NCI-H1105 treated with DMSO at 0.1 percent for 48 hours (cell line): ENCODE data around the gene HS3ST3B1.

ENCODE experiments used
- DNase-seq: peaks from one replicate; lab custom pipeline; 2025; lab: John Stamatoyannopoulos, UW

The HS3ST3B1 gene

GRCh38 chr17:14321476-14321949, 20.6 kb downstream of the HS3ST3B1 start:
- DNase-seq = peak; percentile 83

- no peak for DNase-seq
Measured at GRCh38 chr17:14321980-14322776, 21.3 kb downstream of the HS3ST3B1 start.

- no peak for DNase-seq
Measured at GRCh38 chr17:14323522-14323981, 22.7 kb downstream of the HS3ST3B1 start.

GRCh38 chr17:14325618-14326167, 24.8 kb downstream of the HS3ST3B1 start:
- DNase-seq = no peak

GRCh38 chr17:14329900-14330491, 29.1 kb downstream of the HS3ST3B1 start:
- no peak for DNase-seq

GRCh38 chr17:14330492-14330962, 29.6 kb downstream of the HS3ST3B1 start:
- DNase-seq = no peak

- no peak for DNase-seq
Measured at GRCh38 chr17:14331225-14331981, 30.5 kb downstream of the HS3ST3B1 start.

GRCh38 chr17:14331982-14332298, 31.1 kb downstream of the HS3ST3B1 start:
- DNase-seq = no peak

GRCh38 chr17:14332331-14332730, 31.4 kb downstream of the HS3ST3B1 start:
- no peak for DNase-seq

GRCh38 chr17:14333506-14333905, 32.6 kb downstream of the HS3ST3B1 start:
- DNase-seq = no peak

GRCh38 chr17:14334276-14334840, 33.5 kb downstream of the HS3ST3B1 start:
- no peak for DNase-seq

- no peak for DNase-seq
Measured at GRCh38 chr17:14334919-14335318, 34.0 kb downstream of the HS3ST3B1 start.

- DNase-seq = no peak
Measured at GRCh38 chr17:14336418-14336817, 35.5 kb downstream of the HS3ST3B1 start.

GRCh38 chr17:14337596-14338079, 36.8 kb downstream of the HS3ST3B1 start:
- DNase-seq = no peak

- no peak for DNase-seq
Measured at GRCh38 chr17:14340857-14341754, 40.2 kb downstream of the HS3ST3B1 start.

- DNase-seq = no peak
Measured at GRCh38 chr17:14341866-14342265, 41.0 kb downstream of the HS3ST3B1 start.

GRCh38 chr17:14346801-14347200, 45.9 kb downstream of the HS3ST3B1 start:
- no peak for DNase-seq

- DNase-seq = no peak
Measured at GRCh38 chr17:14351493-14351892, 50.6 kb downstream of the HS3ST3B1 start.

GRCh38 chr17:14352136-14352535, 51.3 kb downstream of the HS3ST3B1 start:
- DNase-seq = no peak

- no peak for DNase-seq
Measured at GRCh38 chr17:14353861-14354474, 53.1 kb downstream of the HS3ST3B1 start.
